Muscle of leg (tissue), 11 donors: Measurements from ENCODE around the gene KRT80. TPM values are rescaled to one million over a fixed set of nuclear protein-coding genes. Genes with fewer than 3 reads are reported as not detected.

Source experiments
- DNase-seq: peaks from one replicate; pipeline ENCODE4 v3.0.0; 2013
- H3K27ac ChIP-seq: one replicate; pipeline ENCODE4 v1.5.1; 2013; ENCODE audit warnings: mild to moderate bottlenecking, low read length, control low read depth
- H3K27me3 ChIP-seq: one replicate; pipeline ENCODE4 v1.6.1; 2013; ENCODE audit warnings: low read length; ENCODE audit not compliant: control insufficient read depth, insufficient read depth
- H3K36me3 ChIP-seq: one replicate; pipeline ENCODE4 v1.6.1; 2013; ENCODE audit warnings: low read length; ENCODE audit not compliant: control insufficient read depth, insufficient read depth
- H3K4me1 ChIP-seq: one replicate; pipeline ENCODE4 v1.6.1; 2013; ENCODE audit warnings: low read length; ENCODE audit not compliant: control insufficient read depth, insufficient read depth
- H3K4me3 ChIP-seq: one replicate; pipeline ENCODE4 v1.5.1; 2013; ENCODE audit warnings: low read length, control low read depth
- H3K9me3 ChIP-seq: replicated peaks from 2 replicates; pipeline ENCODE4 v1.6.1; 2013; ENCODE audit warnings: low read depth, low read length; ENCODE audit not compliant: control insufficient read depth
- WGBS: methylation state at CpG from one replicate; pipeline ENCODE4 v1.1.5; 2013; ENCODE audit warnings: missing lambda C conversion rate; ENCODE audit not compliant: insufficient coverage; 5-methylcytosine and 5-hydroxymethylcytosine counted together
- polyA plus RNA-seq, 8 donors: library from polyadenylated mRNA; unstranded; fragments of 120-200 nt; gene quantifications; one replicate each; pipeline versions ENCODE4 v1.2.1 to v1.2.3, GENCODE V29; 2013; ENCODE audit warnings: inconsistent platforms in 1 of 8, low replicate concordance in 1 of 8; ENCODE audit not compliant: insufficient read length in 8 of 8, insufficient read depth in 1 of 8
- total RNA-seq: library from RNA; stranded (reverse); fragments of 120-200 nt; gene quantifications from one replicate; pipeline ENCODE4 v1.2.4, GENCODE V29; 2013

The KRT80 gene
- total and polyA plus RNA-seq, 9 donors: 0.62 to 5.8 (median 3.6) TPM

GRCh38 chr12:52147367-52147963 lies 44.3 kb downstream of the KRT80 start:
- Histone ChIP-seq H3K27ac (peak overlapping the region; percentile 71), H3K4me1 (peaks cover 42% of the 10 kb centered on the region), H3K4me3 (no peak overlapping the region), H3K9me3 (no peaks in the 10 kb centered on the region), H3K27me3 (peaks cover 4% of the 10 kb centered on the region), H3K36me3 (no peaks in the 10 kb centered on the region)
- peak; percentile 85 for DNase-seq
- WGBS: 69% methylated on average over 17 of the region's 17 CpGs

GRCh38 chr12:52146822-52147366 lies 44.9 kb downstream of the KRT80 start:
- H3K27me3 ChIP-seq: peaks cover 3% of the 10 kb centered on the region
- peak overlapping the region; percentile 65 for H3K27ac ChIP-seq
- no peak overlapping the region for H3K4me3 ChIP-seq
- H3K36me3 ChIP-seq: no peaks in the 10 kb centered on the region
- H3K9me3 ChIP-seq: no peaks in the 10 kb centered on the region
- peaks cover 38% of the 10 kb centered on the region for H3K4me1 ChIP-seq
- DNase-seq: no peak
- WGBS: 95% methylated on average over 10 of the region's 11 CpGs

DNA sequence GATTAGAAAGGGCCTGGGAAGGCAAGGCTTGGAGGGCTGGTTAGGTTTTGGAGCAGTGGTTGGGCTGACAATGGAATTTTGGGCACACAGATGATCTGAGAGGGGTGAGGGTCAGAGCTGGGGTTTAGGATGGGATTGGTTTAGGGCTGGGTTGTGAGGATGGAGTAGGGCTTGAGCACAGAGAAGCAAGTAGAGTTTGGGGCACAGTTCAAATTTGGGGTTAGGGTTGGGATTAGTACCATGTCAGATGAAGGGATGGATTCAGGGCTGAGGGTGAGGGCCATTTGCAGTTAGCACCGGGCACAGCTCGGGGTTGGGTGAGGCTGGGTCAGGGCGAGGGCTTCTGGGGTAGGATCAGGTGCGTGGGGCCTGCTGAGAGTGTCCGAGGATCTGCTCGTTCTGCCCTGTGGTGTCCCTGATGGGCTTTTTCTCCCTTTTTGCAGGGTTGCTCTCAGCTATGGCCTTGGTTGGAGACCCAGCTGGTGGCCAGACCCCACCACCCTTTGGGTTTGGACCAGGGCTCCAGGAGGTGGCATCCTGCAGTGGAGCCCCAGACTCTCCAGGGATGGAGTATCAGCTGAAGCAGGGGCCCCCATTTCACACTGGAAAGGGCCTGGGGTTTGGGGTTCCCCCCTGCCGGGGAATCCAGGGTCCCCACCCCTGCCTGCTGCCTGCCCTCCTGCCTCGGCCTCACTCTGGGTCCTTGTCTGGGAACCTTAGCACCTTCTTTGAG lies 45.6 kb downstream of the KRT80 start:
- no peaks in the 10 kb centered on the region for H3K9me3 ChIP-seq
- no peaks in the 10 kb centered on the region for H3K36me3 ChIP-seq
- WGBS: 93% methylated on average over 8 of the region's 8 CpGs
- H3K4me3 ChIP-seq: no peak overlapping the region
- no peak overlapping the region for H3K27ac ChIP-seq
- DNase-seq: no peak
- H3K4me1 ChIP-seq: peaks cover 36% of the 10 kb centered on the region
- H3K27me3 ChIP-seq: peaks cover 2% of the 10 kb centered on the region

GRCh38 chr12:52145228-52146088 lies 46.4 kb downstream of the KRT80 start:
- Histone ChIP-seq H3K27ac (no peak overlapping the region), H3K9me3 (no peaks in the 10 kb centered on the region), H3K27me3 (no peaks in the 10 kb centered on the region), H3K36me3 (no peaks in the 10 kb centered on the region), H3K4me3 (no peak overlapping the region), H3K4me1 (peaks cover 36% of the 10 kb centered on the region)
- no peak for DNase-seq
- 80% methylated on average over 10 of the region's 18 CpGs for WGBS

DNA sequence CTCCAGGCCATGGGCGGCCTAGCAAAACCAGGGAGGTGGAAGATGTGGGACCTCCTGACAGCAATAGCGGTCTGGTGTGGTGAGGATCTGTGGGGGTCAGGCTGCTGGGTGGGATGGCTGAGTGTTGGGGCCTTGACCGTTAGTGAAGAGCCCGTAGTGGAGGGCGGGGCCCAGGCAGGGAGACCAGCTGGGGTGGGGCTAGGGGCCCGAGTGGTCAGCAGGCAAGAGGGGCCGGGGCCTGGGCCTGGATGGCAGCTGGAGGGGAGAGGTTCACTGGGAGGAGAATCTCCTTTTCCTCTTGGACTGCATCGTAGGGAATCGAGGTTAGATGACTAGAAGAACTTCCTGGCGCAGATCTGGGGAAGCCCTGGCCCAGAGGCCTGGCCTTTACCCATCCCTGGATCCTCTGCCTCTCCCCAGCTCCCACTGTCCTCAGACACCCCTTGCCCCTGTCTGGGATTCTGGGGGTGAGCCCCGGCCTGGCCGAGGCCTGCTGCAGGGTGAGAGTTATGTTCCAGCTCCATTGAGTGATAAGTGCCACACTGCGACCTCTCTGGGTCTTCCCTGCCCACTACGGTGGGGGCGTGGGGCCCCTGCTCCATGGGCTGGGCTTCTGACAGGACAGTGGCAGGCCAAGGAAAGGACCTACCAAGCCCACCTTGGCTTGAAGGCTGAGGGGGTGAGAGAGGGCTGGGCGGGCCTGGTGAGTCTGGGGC lies 47.1 kb downstream of the KRT80 start:
- 82% methylated on average over 9 of the region's 16 CpGs for WGBS
- no peaks in the 10 kb centered on the region for H3K9me3 ChIP-seq
- H3K4me1 ChIP-seq: peaks cover 33% of the 10 kb centered on the region
- no peaks in the 10 kb centered on the region for H3K36me3 ChIP-seq
- H3K27ac ChIP-seq: no peak overlapping the region
- no peak for DNase-seq
- no peak overlapping the region for H3K4me3 ChIP-seq
- no peaks in the 10 kb centered on the region for H3K27me3 ChIP-seq

DNA sequence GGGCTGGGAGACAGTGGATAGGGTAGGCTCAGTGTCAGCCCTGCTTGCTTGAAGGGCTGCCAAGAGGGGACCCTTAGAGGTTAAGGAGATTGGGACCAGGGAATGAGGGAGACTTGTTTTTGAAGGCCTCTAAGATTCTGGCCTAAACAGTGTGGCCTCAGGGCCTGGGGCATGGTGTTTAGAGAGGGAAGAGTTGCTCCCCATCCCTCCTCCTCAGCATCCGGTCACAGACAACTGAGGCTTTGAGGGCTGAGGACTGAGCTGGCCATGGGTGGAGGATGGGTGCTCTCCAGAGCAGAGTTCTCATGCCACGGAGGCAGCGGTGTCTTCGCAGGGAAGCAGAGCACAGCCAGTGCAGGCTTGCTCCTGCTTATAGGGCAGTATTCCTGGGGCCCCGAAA lies 49.4 kb downstream of the KRT80 start:
- Histone ChIP-seq H3K27me3 (peaks cover 2% of the 10 kb centered on the region), H3K4me1 (peaks cover 11% of the 10 kb centered on the region), H3K4me3 (no peak overlapping the region), H3K27ac (no peak overlapping the region), H3K9me3 (no peaks in the 10 kb centered on the region), H3K36me3 (no peaks in the 10 kb centered on the region)
- no peak for DNase-seq
- WGBS: 91% methylated on average over 4 of the region's 5 CpGs

- no peak overlapping the region for H3K27ac ChIP-seq
- peaks cover 2% of the 10 kb centered on the region for H3K27me3 ChIP-seq
Measured at GRCh38 chr12:52141875-52142274, 49.9 kb downstream of the KRT80 start.

GRCh38 chr12:52141306-52141705 lies 50.5 kb downstream of the KRT80 start:
- Histone ChIP-seq H3K27ac (no peak overlapping the region), H3K9me3 (no peaks in the 10 kb centered on the region), H3K4me3 (no peak overlapping the region), H3K36me3 (no peaks in the 10 kb centered on the region), H3K27me3 (peaks cover 2% of the 10 kb centered on the region), H3K4me1 (no peaks in the 10 kb centered on the region)
- DNase-seq: no peak
- 68% methylated on average over 2 of the region's 4 CpGs for WGBS

More at GRCh38 chr12:52141875-52142274, 49.9 kb downstream of the KRT80 start:
- no peaks in the 10 kb centered on the region for H3K36me3 ChIP-seq
- DNase-seq: no peak
- H3K9me3 ChIP-seq: no peaks in the 10 kb centered on the region
- WGBS: 89% methylated on average over 8 of the region's 8 CpGs
- peaks cover 5% of the 10 kb centered on the region for H3K4me1 ChIP-seq
- no peak overlapping the region for H3K4me3 ChIP-seq

GRCh38 chr12:52139579-52140062 lies 52.2 kb downstream of the KRT80 start:
- 25% methylated on average over 4 of the region's 5 CpGs for WGBS
- H3K36me3 ChIP-seq: no peaks in the 10 kb centered on the region
- H3K27ac ChIP-seq: no peak overlapping the region

More at GRCh38 chr12:52139579-52140062, 52.2 kb downstream of the KRT80 start:
- no peaks in the 10 kb centered on the region for H3K9me3 ChIP-seq
- DNase-seq: no peak
- no peak overlapping the region for H3K4me3 ChIP-seq
- peaks cover 2% of the 10 kb centered on the region for H3K27me3 ChIP-seq
- H3K4me1 ChIP-seq: no peaks in the 10 kb centered on the region
